22Rv1 (cell line): ENCODE measurements around the gene ESRP2.

Experiments
- H3K27ac ChIP-seq: fragments of 450-650 bp; 2 replicates; pipeline ENCODE4 v1.5.1; 2017
- CTCF ChIP-seq: fragments of 450-650 bp; IDR thresholded peaks from 2 replicates; pipeline ENCODE4 v1.5.1; 2017; ENCODE audit warnings: mild to moderate bottlenecking
- ZFX ChIP-seq: fragments of 450-650 bp; IDR thresholded peaks from 2 replicates; pipeline ENCODE4 v1.6.1; 2017; ENCODE audit warnings: antibody characterized with exemption, borderline replicate concordance

Gene ESRP2

GRCh38 chr16:68252383-68252782, 16.5 kb upstream of the ESRP2 start:
- H3K27ac ChIP-seq = no peak overlapping the region
- TF ChIP-seq ZFX = no peak
- no peak for TF ChIP-seq CTCF

- TF ChIP-seq ZFX = no peak
- no peak for TF ChIP-seq CTCF
- no peak overlapping the region for H3K27ac ChIP-seq
Measured at GRCh38 chr16:68251832-68252231, 15.9 kb upstream of the ESRP2 start.

DNA sequence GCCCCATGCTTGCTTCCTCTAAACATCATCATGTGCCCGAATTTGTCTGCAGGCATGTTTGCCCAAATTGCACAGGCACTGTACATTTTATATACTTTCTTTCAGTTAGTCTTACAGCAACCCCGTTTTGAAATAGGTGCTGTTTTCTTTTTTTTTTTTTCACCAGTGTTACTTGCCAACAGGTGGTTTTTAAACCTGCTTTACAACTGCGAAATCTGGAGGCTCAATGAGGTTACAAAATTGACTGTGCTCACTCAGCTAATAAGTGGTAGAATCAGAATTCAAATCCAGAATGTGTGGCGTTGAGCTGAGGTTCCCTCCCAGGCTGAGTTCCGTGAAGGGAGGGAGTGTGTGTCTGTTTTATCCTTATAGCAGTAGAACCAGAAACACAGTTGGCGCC, 15.0 kb upstream of the ESRP2 start:
- H3K27ac ChIP-seq = no peak overlapping the region
- TF ChIP-seq CTCF (no peak), ZFX (no peak)

- no peak for TF ChIP-seq CTCF
- H3K27ac ChIP-seq = no peak overlapping the region
Measured at GRCh38 chr16:68249371-68249770, 13.4 kb upstream of the ESRP2 start.

DNA sequence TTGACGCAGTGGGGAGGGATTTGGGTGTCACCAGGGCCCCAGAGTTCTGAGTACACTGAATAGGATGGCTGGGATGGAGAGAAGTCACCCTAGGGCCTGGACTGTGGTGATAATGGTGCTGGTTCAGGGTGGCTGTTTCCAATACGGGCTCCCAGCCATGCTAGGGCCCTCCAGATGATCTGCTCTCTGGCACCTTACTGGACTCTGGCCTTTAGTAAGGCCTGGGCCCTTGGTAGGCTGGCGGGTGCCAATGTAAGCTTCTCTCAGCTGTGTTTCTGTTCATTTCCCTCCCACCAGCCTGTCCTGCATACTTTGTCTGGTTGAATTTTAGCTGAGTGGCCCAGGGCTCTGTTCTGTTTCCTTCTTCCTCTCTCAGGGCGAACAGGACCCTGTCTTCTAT, 12.0 kb upstream of the ESRP2 start:
- no peak overlapping the region for H3K27ac ChIP-seq
- TF ChIP-seq CTCF (no peak), ZFX (no peak)

DNA sequence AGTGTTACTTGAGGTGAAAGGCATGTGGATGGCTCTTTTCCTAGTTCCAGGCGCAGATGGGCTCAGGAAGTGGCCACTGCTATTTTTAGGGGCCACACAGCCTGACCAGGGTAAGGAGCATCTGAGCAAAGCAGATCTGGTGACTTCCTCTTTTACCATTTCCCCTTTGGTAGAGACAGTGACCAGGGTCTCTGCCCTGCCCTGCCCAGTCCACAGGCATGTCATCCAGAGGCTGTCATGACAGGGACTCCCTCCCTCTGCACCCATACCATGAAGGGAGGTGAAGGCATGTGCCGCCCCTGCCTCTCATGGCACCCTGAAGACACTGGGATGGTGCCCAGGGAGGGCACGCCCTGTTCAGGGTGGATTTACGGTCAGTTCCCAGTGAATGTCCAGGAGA, 11.5 kb upstream of the ESRP2 start:
- TF ChIP-seq CTCF (no peak), ZFX (no peak)
- H3K27ac ChIP-seq = no peak overlapping the region

DNA sequence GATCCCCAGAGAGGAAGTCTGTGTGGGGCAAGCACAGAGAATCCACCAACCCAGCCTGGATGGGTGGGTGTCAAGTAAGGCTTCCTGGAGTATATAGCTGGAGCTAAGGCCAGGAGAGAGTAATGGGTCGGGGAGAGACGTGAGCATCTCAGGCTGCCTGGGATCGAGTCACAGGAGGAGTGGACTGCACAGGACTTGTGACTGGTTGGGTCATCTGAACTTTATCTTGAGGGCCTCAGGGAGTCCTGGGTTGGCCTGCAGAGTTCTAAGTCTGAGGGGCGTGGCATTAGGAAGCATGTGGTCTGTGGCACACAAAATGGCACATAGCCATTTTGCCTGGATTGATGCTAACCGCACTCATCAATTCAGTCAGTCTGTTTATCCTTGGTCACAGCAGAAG, 10.7 kb upstream of the ESRP2 start:
- no peak for TF ChIP-seq CTCF
- no peak for TF ChIP-seq ZFX
- H3K27ac ChIP-seq = no peak overlapping the region
